MM.1S (cell line): ENCODE measurements around the gene BOD1L2.

Experiments used
- DNase-seq: peaks from one replicate; pipeline ENCODE4 v3.0.0-alpha.2; 2015
- H2AFZ ChIP-seq: fragments of 300-600 bp; sonication (generic); 2 replicates; pipeline ENCODE4 v1.6.0; 2016; ENCODE audit warnings: antibody characterized with exemption, low read length
- H3F3A ChIP-seq: fragments of 300-600 bp; sonication (generic); 2 replicates; pipeline ENCODE4 v1.6.1; 2016; ENCODE audit warnings: mild to moderate bottlenecking, antibody characterized with exemption, low read length, moderate library complexity, mixed read lengths; ENCODE audit not compliant: insufficient read depth
- H3K27ac ChIP-seq: fragments of 300-600 bp; sonication (generic); 2 replicates; pipeline ENCODE4 v1.5.1; 2016; ENCODE audit warnings: mild to moderate bottlenecking, low read length
- H3K27me3 ChIP-seq: fragments of 300-600 bp; sonication (generic); replicated peaks from 2 replicates; pipeline ENCODE4 v1.6.0; 2016; ENCODE audit warnings: low read length; ENCODE audit not compliant: insufficient read depth
- H3K36me3 ChIP-seq: fragments of 300-600 bp; sonication (generic); replicated peaks from 2 replicates; pipeline ENCODE4 v1.6.1; 2016; ENCODE audit warnings: mild to moderate bottlenecking, low read length, mixed read lengths; ENCODE audit not compliant: insufficient read depth
- H3K4me1 ChIP-seq: fragments of 300-600 bp; sonication (generic); 2 replicates; pipeline ENCODE4 v1.6.1; 2016; ENCODE audit warnings: low read length, mixed read lengths
- H3K4me2 ChIP-seq: fragments of 300-600 bp; sonication (generic); 2 replicates; pipeline ENCODE4 v1.6.0; 2016; ENCODE audit warnings: low read depth, low read length
- H3K4me3 ChIP-seq: fragments of 300-600 bp; sonication (generic); 2 replicates; pipeline ENCODE4 v1.5.1; 2016; ENCODE audit warnings: low read length, mixed read lengths
- H3K79me2 ChIP-seq: fragments of 300-600 bp; sonication (generic); 2 replicates; pipeline ENCODE4 v1.6.1; 2016; ENCODE audit warnings: mixed run types, low read length, mixed read lengths
- H3K9ac ChIP-seq: fragments of 300-600 bp; sonication (generic); 2 replicates; pipeline ENCODE4 v1.6.1; 2016; ENCODE audit warnings: low read length, mixed read lengths
- H3K9me2 ChIP-seq: fragments of 300-600 bp; sonication (generic); replicated peaks from 2 replicates; pipeline ENCODE4 v1.6.1; 2016; ENCODE audit warnings: mild to moderate bottlenecking, low read length, mixed read lengths; ENCODE audit not compliant: insufficient read depth
- H3K9me3 ChIP-seq: fragments of 300-600 bp; sonication (generic); replicated peaks from 2 replicates; pipeline ENCODE4 v1.6.1; 2016; ENCODE audit warnings: mild to moderate bottlenecking, low read length, mixed read lengths; ENCODE audit not compliant: insufficient read depth
- H4K20me1 ChIP-seq: fragments of 300-600 bp; sonication (generic); 2 replicates; pipeline ENCODE4 v1.6.1; 2016; ENCODE audit warnings: mild to moderate bottlenecking, low read length, moderate library complexity, mixed read lengths; ENCODE audit not compliant: insufficient read depth
- CTCF ChIP-seq: fragments of 300-600 bp; sonication (generic); IDR thresholded peaks from 2 replicates; pipeline ENCODE4 v1.5.1; 2016; ENCODE audit warnings: antibody characterized with exemption, low read length, mixed read lengths
- EZH2 ChIP-seq: fragments of 300-600 bp; sonication (generic); optimal IDR thresholded peaks from 2 replicates; pipeline ENCODE3; 2017; ENCODE audit warnings: low read depth, mild to moderate bottlenecking, antibody characterized with exemption, low read length, mixed read lengths
- EZH2phosphoT487 ChIP-seq: fragments of 300-600 bp; sonication (generic); IDR thresholded peaks from 2 replicates; pipeline ENCODE4 v1.6.1; 2018; ENCODE audit warnings: antibody characterized with exemption, low read length

Gene BOD1L2

DNA sequence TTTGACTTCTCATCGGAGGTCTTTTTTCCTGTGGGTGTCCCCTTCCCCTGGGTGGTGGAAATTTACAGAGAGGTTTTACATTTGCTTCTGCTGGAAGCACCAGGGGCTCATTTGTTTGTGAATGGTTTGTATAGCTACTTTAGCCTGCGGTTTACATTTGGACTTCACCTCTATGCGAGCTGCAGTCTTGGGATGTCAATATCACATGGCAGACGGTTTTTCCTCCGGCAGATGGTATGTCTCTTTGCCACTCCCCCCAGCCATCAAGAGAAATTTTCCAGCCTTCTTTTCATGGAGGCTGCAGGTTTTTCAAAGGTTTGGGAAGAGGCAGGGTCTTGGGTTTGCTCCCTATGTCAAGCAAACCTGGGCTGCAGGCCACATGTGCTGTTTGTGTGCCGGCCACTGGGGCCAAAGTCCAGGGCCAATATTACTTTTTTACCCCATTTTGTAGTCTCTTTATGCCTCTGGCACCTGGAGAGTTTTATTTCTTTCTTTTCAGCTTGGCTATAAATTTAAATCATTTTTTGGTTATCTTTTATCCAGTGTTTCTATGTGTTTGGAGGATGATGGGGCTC lies 23.9 kb upstream of the BOD1L2 start:
- Histone ChIP-seq H3K27ac (no peak overlapping the region), H2AFZ (no peak overlapping the region), H3K4me2 (no peak overlapping the region), H4K20me1 (no peaks in the 10 kb centered on the region), H3K9me2 (no peaks in the 10 kb centered on the region), H3K79me2 (no peaks in the 10 kb centered on the region), H3K9ac (no peak overlapping the region), H3K36me3 (no peaks in the 10 kb centered on the region), H3F3A (no peaks in the 10 kb centered on the region), H3K9me3 (no peaks in the 10 kb centered on the region), H3K4me1 (no peaks in the 10 kb centered on the region), H3K27me3 (no peaks in the 10 kb centered on the region), H3K4me3 (no peak overlapping the region)
- TF ChIP-seq EZH2phosphoT487 (no peak), EZH2 (no peak), CTCF (no peak)
- DNase-seq = no peak

GRCh38 chr18:57125627-57126026 lies 21.3 kb upstream of the BOD1L2 start:
- TF ChIP-seq EZH2phosphoT487 (no peak), CTCF (no peak)
- Histone ChIP-seq H3K4me3 (no peak overlapping the region), H2AFZ (no peak overlapping the region), H3K4me1 (no peaks in the 10 kb centered on the region), H3K9me3 (no peaks in the 10 kb centered on the region), H3K36me3 (no peaks in the 10 kb centered on the region), H3K9me2 (no peaks in the 10 kb centered on the region), H3K27me3 (no peaks in the 10 kb centered on the region), H3K27ac (no peak overlapping the region), H3K9ac (no peak overlapping the region), H3F3A (no peaks in the 10 kb centered on the region), H3K79me2 (no peaks in the 10 kb centered on the region), H4K20me1 (no peaks in the 10 kb centered on the region), H3K4me2 (no peak overlapping the region)
- no peak for DNase-seq

GRCh38 chr18:57128220-57128932 lies 18.5 kb upstream of the BOD1L2 start:
- no peak overlapping the region for H3K27ac ChIP-seq
- H3K4me1 ChIP-seq = no peaks in the 10 kb centered on the region
- no peak overlapping the region for H3K4me3 ChIP-seq
- no peak overlapping the region for H3K4me2 ChIP-seq
- no peaks in the 10 kb centered on the region for H3K9me2 ChIP-seq
- no peak overlapping the region for H2AFZ ChIP-seq
- TF ChIP-seq EZH2phosphoT487 = no peak
- TF ChIP-seq CTCF = no peak
- TF ChIP-seq EZH2 = no peak
- H3K9me3 ChIP-seq = no peaks in the 10 kb centered on the region
- no peak overlapping the region for H3K9ac ChIP-seq
- no peaks in the 10 kb centered on the region for H4K20me1 ChIP-seq
- no peaks in the 10 kb centered on the region for H3K36me3 ChIP-seq
- no peak for DNase-seq
- H3F3A ChIP-seq = no peaks in the 10 kb centered on the region
- H3K27me3 ChIP-seq = no peaks in the 10 kb centered on the region
- H3K79me2 ChIP-seq = no peaks in the 10 kb centered on the region
